ENCODE results near the gene CLDN19. TPM values are rescaled to one million over a fixed set of nuclear protein-coding genes. Genes with fewer than 3 reads are reported as not detected.

Gene CLDN19
- total and polyA plus RNA-seq, 2 of the 8 experiments (the other 6 are each of a cell fraction or from before 2014, with no cell fraction given): 9.7 to 17.2 TPM

DNA sequence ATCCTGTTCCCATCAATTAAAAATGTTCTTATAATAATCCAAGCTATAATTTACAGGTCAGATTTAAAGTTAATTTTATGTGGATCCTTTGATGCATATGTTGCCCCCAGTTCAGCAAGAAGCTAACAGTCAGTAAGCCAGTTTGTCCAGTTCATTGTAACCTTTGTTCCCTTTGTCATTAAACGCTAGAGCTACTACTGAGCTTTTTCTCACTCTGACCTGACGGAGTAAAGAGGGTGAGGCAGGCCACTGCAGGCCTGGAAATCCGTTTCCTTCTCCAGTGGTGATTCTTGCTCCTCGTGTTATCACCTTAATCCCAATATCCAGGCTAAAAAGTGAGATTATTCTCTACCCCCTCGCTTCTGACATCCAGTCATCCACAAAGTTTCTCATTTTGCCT is 47.6 kb downstream of the CLDN19 start:
- Histone ChIP-seq H3K4me1 (replicated peaks in 1 of 4; ENCODE audit: control insufficient read depth in 3 of 4, insufficient read depth in 4 of 4, low read length in 3 of 4) (peaks cover 0 to 9% (median 4%) of the 10 kb centered on the region in 4 experiments; a peak in 4 of 7 replicates), H4K91ac (replicated peaks; ENCODE audit: insufficient read length, low read length) (no peak overlapping the region), H2AFZ (ENCODE audit: low read length) (no peak overlapping the region), H3K18ac (ENCODE audit: extremely low read depth, low read length) (no peak overlapping the region), H2BK5ac (ENCODE audit: low read depth, low read length) (no peak overlapping the region), H3K27me3 (replicated peaks in 1 of 4; ENCODE audit: control insufficient read depth in 3 of 4, extremely low read depth in 1 of 4, insufficient read depth in 3 of 4, low read length in 3 of 4) (no peaks in the 10 kb centered on the region), H4K5ac (ENCODE audit: insufficient read length, low read depth, low read length) (no peak overlapping the region), H3K36me3 (ENCODE audit: control insufficient read depth in 2 of 4, insufficient read depth in 4 of 4, low read length in 3 of 4) (peaks cover 6 to 63% (median 25%) of the 10 kb centered on the region in 4 experiments), H2BK15ac (ENCODE audit: low read length) (no peak overlapping the region), H2BK20ac (ENCODE audit: low read length) (no peak overlapping the region), H3K79me2 (ENCODE audit: control insufficient read depth in 1 of 2, insufficient read depth in 2 of 2, low read length in 2 of 2) (peaks cover 63 to 98% of the 10 kb centered on the region in 2 experiments), H2BK120ac (replicated peaks; ENCODE audit: low read depth, low read length) (no peak overlapping the region), H3K4ac (replicated peaks; ENCODE audit: insufficient read length, low read depth, low read length) (no peak overlapping the region), H3K4me2 (ENCODE audit: insufficient read depth in 1 of 2, low read depth in 2 of 2, low read length in 2 of 2) (peak overlapping the region; percentile 4 to 41; a peak in 2 of 4 replicates), H2BK12ac (ENCODE audit: low read depth, low read length) (no peak overlapping the region), H4K20me1 (replicated peaks in 1 of 2; ENCODE audit: control insufficient read depth in 1 of 2, insufficient read depth in 2 of 2, low read length in 2 of 2) (peaks cover 40 to 56% of the 10 kb centered on the region in 2 experiments), H3K23ac (ENCODE audit: insufficient read length) (no peak overlapping the region), H3K27ac (ENCODE audit: low read depth, low read length) (no peak overlapping the region), H3K9ac (replicated peaks in 1 of 4; ENCODE audit: extremely low read depth in 1 of 4, low read depth in 3 of 4, low read length in 3 of 4) (no peak overlapping the region; a peak in 1 of 7 replicates), H3K14ac (ENCODE audit: insufficient read length) (no peak overlapping the region), H3K79me1 (ENCODE audit: low read depth, low read length) (no peaks in the 10 kb centered on the region; the same call in none of the 2 replicates), H2AK5ac (ENCODE audit: low read depth, low read length) (no peak overlapping the region), H4K8ac (ENCODE audit: extremely low read depth, insufficient read depth, low read length) (no peak overlapping the region), H3K56ac (replicated peaks; ENCODE audit: insufficient read length, low read depth, low read length) (no peak overlapping the region), H3K23me2 (ENCODE audit: low read depth, low read length) (no peaks in the 10 kb centered on the region; the same call in 1 of the 2 replicates), H3K9me3 (ENCODE audit: insufficient read depth in 2 of 2, low read depth in 1 of 2, low read length in 1 of 2) (no peaks in the 10 kb centered on the region), H3K4me3 (ENCODE audit: extremely low read depth in 1 of 4, insufficient read depth in 2 of 4, low read depth in 3 of 4, low read length in 4 of 4) (no peak overlapping the region)
- FAIRE-seq (no peak), DNase-seq (ENCODE audit: low read depth in 1 of 2, low spot score in 2 of 2) (no peak)
- CTCF ChIA-PET (ENCODE audit: partially characterized antibody): interaction anchor here (1.1 to 1.8 kb wide), 8 partner anchors 22 to 114 kb away, joined by 3 to 6 read pairs (median 3); no protein-coding TSS in a partner anchor
- WGBS, 2 experiments (ENCODE audit: extremely low coverage in 1 of 2, insufficient coverage in 1 of 2, insufficient read length in 1 of 2, insufficient replicate concordance in 2 of 2, low coverage in 1 of 2, low lambda C conversion rate in 2 of 2, missing lambda C conversion rate in 1 of 2): 63% methylated on average over 5 of the region's 5 CpGs; no CpG with 5 or more reads in 1 of the 2 experiments
- POLR2A ChIA-PET (ENCODE audit: partially characterized antibody): interaction anchor here (0.9 to 4.2 kb wide), 9 partner anchors 10 to 55 kb away, joined by 3 to 94 read pairs (median 6); partner anchors contain the start of gene YBX1
- TF ChIP-seq, protein P1, sequence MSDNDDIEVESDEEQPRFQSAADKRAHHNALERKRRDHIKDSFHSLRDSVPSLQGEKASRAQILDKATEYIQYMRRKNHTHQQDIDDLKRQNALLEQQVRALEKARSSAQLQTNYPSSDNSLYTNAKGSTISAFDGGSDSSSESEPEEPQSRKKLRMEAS (IDR thresholded peaks at IDR 0.05): no peak
- TF ChIP-seq NRF1 (IDR thresholded peaks at IDR 0.05; ENCODE audit: low read depth, low read length) (no peak), POU5F1 (IDR thresholded peaks at IDR 0.05; ENCODE audit: low read depth, low read length) (no peak), BRCA1 (IDR thresholded peaks at IDR 0.05; ENCODE audit: low read depth, low read length) (no peak), HDAC6 (IDR thresholded peaks at IDR 0.05; ENCODE audit: low read depth, low read length) (no peak), KDM5A (IDR thresholded peaks at IDR 0.05; ENCODE audit: low read length) (no peak), SP4 (IDR thresholded peaks at IDR 0.05; ENCODE audit: low read length) (no peak)

Measured in H1 (cell line).